Measurements from ENCODE around the gene ZBTB7A. TPM values are rescaled to one million over a fixed set of nuclear protein-coding genes. Genes with fewer than 3 reads are reported as not detected.

The ZBTB7A gene
- total and polyA plus RNA-seq, 2 of the 4 experiments (the other 2 are of a cell fraction) = 3.2 to 10.3 TPM

GRCh38 chr19:4094761-4095487 is 28.2 kb upstream of the ZBTB7A start:
- H2AK5ac ChIP-seq (ENCODE audit: low read depth, low read length) = no peak overlapping the region
- 92% methylated on average over 21 of the region's 35 CpGs; no CpG with 5 or more reads in 1 of the 2 experiments for WGBS, 2 experiments (ENCODE audit: extremely low coverage in 2 of 2, insufficient read length in 1 of 2)
- H3K27ac ChIP-seq (ENCODE audit: insufficient read depth, low read length) = no peak overlapping the region
- H3K14ac ChIP-seq (replicated peaks; ENCODE audit: low read depth, low read length) = no peak overlapping the region
- no TSS peak for BruUV-seq (replicated peaks)
- ChIA-PET CTCF (no interaction called here), POLR2A (ENCODE audit: unreplicated experiment) (no interaction called here)
- no peak overlapping the region for H3K4ac ChIP-seq (ENCODE audit: low read depth, low read length)
- dilution Hi-C loops (cut with HindIII; ENCODE audit: low sequenced_read_pairs, unreplicated experiment) (no loop called here), in situ Hi-C loops (cut with MboI; ENCODE audit: low sequenced_read_pairs) (no loop called here), intact Hi-C loops (cut with micrococcal nuclease) (no loop called here)
- ATAC-seq (ENCODE audit: low read depth) = no peak
- H2BK120ac ChIP-seq (ENCODE audit: low read depth, low read length) = no peak overlapping the region
- no peak overlapping the region for H2BK20ac ChIP-seq (ENCODE audit: low read depth, low read length)
- no peak overlapping the region for H3K4me3 ChIP-seq (ENCODE audit: insufficient read depth, low read depth, low read length)
- TF ChIP-seq CTCF (conservative IDR thresholded peaks at IDR 0.05; ENCODE audit: low read depth, low read length) (no peak), MXI1 (IDR thresholded peaks at IDR 0.05; ENCODE audit: borderline replicate concordance, low read depth, low read length) (no peak), RFX5 (IDR thresholded peaks at IDR 0.05; ENCODE audit: low read depth, low read length) (no peak), CEBPB (IDR thresholded peaks at IDR 0.05; ENCODE audit: low read depth, low read length) (no peak), MAZ (IDR thresholded peaks at IDR 0.05; ENCODE audit: borderline replicate concordance, low read depth, low read length) (no peak), USF2 (IDR thresholded peaks at IDR 0.05; ENCODE audit: low read depth, low read length) (no peak), CHD1 (IDR thresholded peaks at IDR 0.05; ENCODE audit: low read depth, low read length) (no peak), BHLHE40 (IDR thresholded peaks at IDR 0.05; ENCODE audit: low read depth, low read length) (no peak), SMC3 (IDR thresholded peaks at IDR 0.05; ENCODE audit: low read depth, low read length) (no peak), RAD21 (IDR thresholded peaks at IDR 0.05; ENCODE audit: low read length) (no peak), MAFK (IDR thresholded peaks at IDR 0.05; ENCODE audit: low read depth, low read length) (no peak), POLR2A (IDR thresholded peaks at IDR 0.05; ENCODE audit: low read depth, low read length) (no peak), NFE2L2 (IDR thresholded peaks at IDR 0.05; ENCODE audit: low read depth, low read length) (no peak), RCOR1 (IDR thresholded peaks at IDR 0.05; ENCODE audit: insufficient replicate concordance, low read length) (no peak)
- no peak overlapping the region for H3K56ac ChIP-seq (ENCODE audit: extremely low read depth, insufficient read depth, low read length)
- peaks cover 64% of the 10 kb centered on the region for H3K36me3 ChIP-seq (ENCODE audit: control insufficient read depth, insufficient read depth, low read length)
- H3K23ac ChIP-seq (ENCODE audit: low read depth, low read length) = no peak overlapping the region
- no peaks in the 10 kb centered on the region for H3K4me1 ChIP-seq (ENCODE audit: control insufficient read depth, insufficient read depth, low read length)
- no peaks in the 10 kb centered on the region; the same call in 1 of the 2 replicates for H4K20me1 ChIP-seq (ENCODE audit: insufficient read depth, low read length)
- H2BK15ac ChIP-seq (ENCODE audit: low read depth, low read length) = no peak overlapping the region
- no peak overlapping the region for H4K5ac ChIP-seq (ENCODE audit: low read depth, low read length)
- DNase-seq = no peak
- H2AK9ac ChIP-seq (replicated peaks; ENCODE audit: low read depth, low read length, poor library complexity) = peak overlapping the region; percentile 5
- no peak overlapping the region for H2AFZ ChIP-seq (replicated peaks; ENCODE audit: low read length, poor library complexity)
- H3K9ac ChIP-seq (ENCODE audit: low read depth, low read length) = no peak overlapping the region
- no peaks in the 10 kb centered on the region for H3K9me3 ChIP-seq (ENCODE audit: control insufficient read depth, insufficient read depth, low read length)
- H3K18ac ChIP-seq (ENCODE audit: low read depth, low read length) = no peak overlapping the region
- no peaks in the 10 kb centered on the region for H3K9me1 ChIP-seq (ENCODE audit: insufficient read depth, low read length)
- no peak overlapping the region for H4K8ac ChIP-seq (ENCODE audit: low read depth in 2 of 2, low read length in 2 of 2)
- 0 out of 4 replicates have a peak, but pooled peaks cover 0 to 3% of the 10 kb centered on the region in 2 experiments for H3K79me1 ChIP-seq (ENCODE audit: low read depth in 1 of 2, low read length in 2 of 2)
- no peak overlapping the region for H2BK5ac ChIP-seq (ENCODE audit: low read depth, low read length, poor library complexity, severe bottlenecking)
- no peak overlapping the region for H3K4me2 ChIP-seq (ENCODE audit: low read depth, low read length)
- no peaks in the 10 kb centered on the region for H3K27me3 ChIP-seq (ENCODE audit: control insufficient read depth, insufficient read depth, low read length)
- no peak overlapping the region for H4K91ac ChIP-seq (ENCODE audit: insufficient read depth, low read depth, low read length)
